Measurements from ENCODE around the gene TTC9.

Gene TTC9

DNA sequence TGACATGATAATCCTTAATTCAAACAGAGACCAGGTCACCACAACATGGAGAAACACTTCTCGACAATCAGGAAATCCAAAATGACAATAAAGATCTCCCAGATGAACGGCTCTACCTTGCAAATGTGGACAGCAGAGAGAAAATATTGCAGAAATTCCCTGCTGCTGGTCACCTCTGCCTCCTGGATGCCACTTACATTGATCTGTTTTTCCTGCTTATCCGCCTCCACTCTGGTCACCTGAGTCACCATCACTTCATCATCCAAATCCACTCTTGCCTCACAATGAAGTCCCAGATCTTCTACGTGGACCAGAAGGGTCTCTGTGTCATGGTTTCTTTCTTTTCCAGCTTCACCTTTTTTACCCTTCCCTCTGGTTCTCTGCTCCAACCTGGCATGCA is 21.1 kb downstream of the TTC9 start:
- no peak overlapping the region for H4K8ac ChIP-seq (ENCODE audit: low read depth, low read length)
- H3K4me1 ChIP-seq (ENCODE audit: control insufficient read depth, low read depth, low read length) = peaks cover 12% of the 10 kb centered on the region
- H3K79me2 ChIP-seq (ENCODE audit: control insufficient read depth, insufficient read depth, low read length) = peaks cover 56% of the 10 kb centered on the region
- H3K9ac ChIP-seq (ENCODE audit: low read length) = no peak overlapping the region
- H3K56ac ChIP-seq (ENCODE audit: low read length) = no peak overlapping the region
- H3K27me3 ChIP-seq (ENCODE audit: insufficient read depth, low read length, poor library complexity) = no peaks in the 10 kb centered on the region
- no peak overlapping the region for H2AK5ac ChIP-seq (ENCODE audit: low read length)
- H3K23ac ChIP-seq (ENCODE audit: low read length) = no peak overlapping the region
- peaks cover 33% of the 10 kb centered on the region for H3K79me1 ChIP-seq (ENCODE audit: low read length)
- H3K4me3 ChIP-seq (ENCODE audit: low read length) = no peak overlapping the region
- H2BK5ac ChIP-seq (ENCODE audit: low read length) = no peak overlapping the region
- no peak overlapping the region for H2BK15ac ChIP-seq (replicated peaks; ENCODE audit: low read depth)
- H4K5ac ChIP-seq (ENCODE audit: low read length) = no peak overlapping the region
- H3K18ac ChIP-seq (ENCODE audit: low read length) = no peak overlapping the region
- H3K36me3 ChIP-seq (ENCODE audit: control insufficient read depth, insufficient read depth, low read length) = peaks cover 4% of the 10 kb centered on the region
- H2BK120ac ChIP-seq (ENCODE audit: low read depth, low read length) = no peak overlapping the region
- DNase-seq = no peak
- no peak overlapping the region for H3K4me2 ChIP-seq (ENCODE audit: low read length)
- H3K27ac ChIP-seq (ENCODE audit: low read depth, low read length) = no peak overlapping the region
- WGBS (ENCODE audit: extremely low coverage, insufficient coverage, low lambda C conversion rate) = no CpG with 5 or more reads among the region's 4 CpGs
- no peak overlapping the region for H3K4ac ChIP-seq (ENCODE audit: low read depth, low read length)

DNA sequence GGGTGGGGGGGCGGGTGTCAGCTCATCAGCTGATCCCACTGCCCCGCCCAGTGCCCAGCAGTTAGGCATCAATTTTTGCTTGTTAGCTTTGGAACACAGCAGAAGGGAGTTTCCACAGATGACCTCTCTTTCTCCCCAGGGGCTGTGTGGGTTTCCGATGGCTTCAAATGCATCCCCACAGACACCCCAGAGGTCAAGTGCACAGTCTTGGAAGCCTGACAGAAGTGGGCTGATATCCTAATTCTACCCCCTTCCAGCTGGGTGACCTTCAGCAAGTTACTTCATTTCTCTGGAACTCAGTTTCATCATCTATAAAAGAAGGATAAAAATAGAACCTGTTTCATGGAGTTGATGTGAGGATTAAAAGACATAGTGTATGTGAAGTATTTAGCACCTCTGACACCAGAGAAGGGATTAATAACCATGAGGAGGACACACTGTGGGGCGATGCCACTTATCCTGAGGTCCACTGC is 22.0 kb downstream of the TTC9 start:
- Histone ChIP-seq H3K27ac (ENCODE audit: low read depth, low read length) (no peak overlapping the region), H2AK5ac (ENCODE audit: low read length) (no peak overlapping the region), H2BK5ac (ENCODE audit: low read length) (no peak overlapping the region), H3K79me2 (ENCODE audit: control insufficient read depth, insufficient read depth, low read length) (peaks cover 52% of the 10 kb centered on the region), H3K56ac (ENCODE audit: low read length) (no peak overlapping the region), H4K8ac (ENCODE audit: low read depth, low read length) (no peak overlapping the region), H3K4me1 (ENCODE audit: control insufficient read depth, low read depth, low read length) (peaks cover 12% of the 10 kb centered on the region), H3K79me1 (ENCODE audit: low read length) (peaks cover 33% of the 10 kb centered on the region), H2BK120ac (ENCODE audit: low read depth, low read length) (no peak overlapping the region), H4K5ac (ENCODE audit: low read length) (no peak overlapping the region), H3K27me3 (ENCODE audit: insufficient read depth, low read length, poor library complexity) (no peaks in the 10 kb centered on the region), H3K9ac (ENCODE audit: low read length) (no peak overlapping the region), H3K4me3 (ENCODE audit: low read length) (no peak overlapping the region), H3K23ac (ENCODE audit: low read length) (no peak overlapping the region), H3K36me3 (ENCODE audit: control insufficient read depth, insufficient read depth, low read length) (peaks cover 4% of the 10 kb centered on the region), H3K4me2 (ENCODE audit: low read length) (no peak overlapping the region), H2BK15ac (replicated peaks; ENCODE audit: low read depth) (no peak overlapping the region), H3K18ac (ENCODE audit: low read length) (no peak overlapping the region), H3K4ac (ENCODE audit: low read depth, low read length) (no peak overlapping the region)
- WGBS (ENCODE audit: extremely low coverage, insufficient coverage, low lambda C conversion rate) = no CpG with 5 or more reads among the region's 4 CpGs
- no peak for DNase-seq

DNA sequence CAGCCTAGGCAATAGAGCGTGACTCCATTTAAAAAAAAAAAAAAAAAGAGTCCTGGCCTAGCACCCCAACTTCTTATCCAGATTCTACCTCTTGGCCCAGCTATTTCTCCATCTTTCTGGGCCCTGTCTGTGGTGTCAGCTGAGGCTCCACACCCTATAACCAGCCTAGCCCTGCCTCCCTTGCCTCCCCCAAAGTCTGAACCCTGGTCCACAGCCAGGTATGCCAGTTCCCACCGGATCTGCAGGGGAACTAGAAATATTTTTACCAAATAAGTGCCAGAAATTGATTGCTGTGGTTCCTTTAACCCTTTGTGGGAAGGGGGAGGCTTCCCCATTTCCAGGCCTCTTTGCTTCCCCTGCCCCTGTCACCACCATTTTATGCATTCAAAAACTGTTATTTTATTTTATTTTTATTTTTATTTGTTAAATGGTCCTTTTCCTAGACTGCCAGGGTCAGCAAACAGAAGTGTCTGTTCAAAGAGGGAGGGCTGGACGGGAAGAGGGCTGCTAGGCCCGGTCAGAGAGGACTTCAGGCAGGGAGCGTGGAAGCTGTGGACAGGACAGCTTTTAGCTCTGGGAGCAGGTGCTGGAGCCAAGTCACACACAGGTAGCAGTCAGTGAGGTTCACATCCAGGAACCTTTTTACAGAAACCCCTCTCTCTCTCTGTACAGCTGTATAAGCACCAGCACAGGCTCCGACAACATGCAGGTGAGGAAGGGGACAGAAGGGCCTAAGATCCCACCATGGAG is 23.2 kb downstream of the TTC9 start:
- H3K79me2 ChIP-seq (ENCODE audit: control insufficient read depth, insufficient read depth, low read length) = peaks cover 46% of the 10 kb centered on the region
- peak overlapping the region; percentile 60 for H3K27ac ChIP-seq (ENCODE audit: low read depth, low read length)
- no peak overlapping the region for H3K23ac ChIP-seq (ENCODE audit: low read length)
- no peaks in the 10 kb centered on the region for H3K27me3 ChIP-seq (ENCODE audit: insufficient read depth, low read length, poor library complexity)
- H3K18ac ChIP-seq (ENCODE audit: low read length) = peak overlapping the region; percentile 78
- H3K36me3 ChIP-seq (ENCODE audit: control insufficient read depth, insufficient read depth, low read length) = peaks cover 4% of the 10 kb centered on the region
- H3K4ac ChIP-seq (ENCODE audit: low read depth, low read length) = no peak overlapping the region
- H3K56ac ChIP-seq (ENCODE audit: low read length) = peak overlapping the region; percentile 58
- H4K8ac ChIP-seq (ENCODE audit: low read depth, low read length) = no peak overlapping the region
- DNase-seq = no peak
- H3K4me2 ChIP-seq (ENCODE audit: low read length) = no peak overlapping the region
- no CpG with 5 or more reads among the region's 6 CpGs for whole genome bisulfite sequencing (ENCODE audit: extremely low coverage, insufficient coverage, low lambda C conversion rate)
- peak overlapping the region; percentile 25 for H3K9ac ChIP-seq (ENCODE audit: low read length)
- H3K79me1 ChIP-seq (ENCODE audit: low read length) = peaks cover 30% of the 10 kb centered on the region
- H4K5ac ChIP-seq (ENCODE audit: low read length) = no peak overlapping the region
- H2BK5ac ChIP-seq (ENCODE audit: low read length) = no peak overlapping the region
- H3K4me3 ChIP-seq (ENCODE audit: low read length) = no peak overlapping the region
- H2AK5ac ChIP-seq (ENCODE audit: low read length) = no peak overlapping the region
- no peak overlapping the region for H2BK120ac ChIP-seq (ENCODE audit: low read depth, low read length)
- no peak overlapping the region for H2BK15ac ChIP-seq (replicated peaks; ENCODE audit: low read depth)
- H3K4me1 ChIP-seq (ENCODE audit: control insufficient read depth, low read depth, low read length) = peaks cover 12% of the 10 kb centered on the region

DNA sequence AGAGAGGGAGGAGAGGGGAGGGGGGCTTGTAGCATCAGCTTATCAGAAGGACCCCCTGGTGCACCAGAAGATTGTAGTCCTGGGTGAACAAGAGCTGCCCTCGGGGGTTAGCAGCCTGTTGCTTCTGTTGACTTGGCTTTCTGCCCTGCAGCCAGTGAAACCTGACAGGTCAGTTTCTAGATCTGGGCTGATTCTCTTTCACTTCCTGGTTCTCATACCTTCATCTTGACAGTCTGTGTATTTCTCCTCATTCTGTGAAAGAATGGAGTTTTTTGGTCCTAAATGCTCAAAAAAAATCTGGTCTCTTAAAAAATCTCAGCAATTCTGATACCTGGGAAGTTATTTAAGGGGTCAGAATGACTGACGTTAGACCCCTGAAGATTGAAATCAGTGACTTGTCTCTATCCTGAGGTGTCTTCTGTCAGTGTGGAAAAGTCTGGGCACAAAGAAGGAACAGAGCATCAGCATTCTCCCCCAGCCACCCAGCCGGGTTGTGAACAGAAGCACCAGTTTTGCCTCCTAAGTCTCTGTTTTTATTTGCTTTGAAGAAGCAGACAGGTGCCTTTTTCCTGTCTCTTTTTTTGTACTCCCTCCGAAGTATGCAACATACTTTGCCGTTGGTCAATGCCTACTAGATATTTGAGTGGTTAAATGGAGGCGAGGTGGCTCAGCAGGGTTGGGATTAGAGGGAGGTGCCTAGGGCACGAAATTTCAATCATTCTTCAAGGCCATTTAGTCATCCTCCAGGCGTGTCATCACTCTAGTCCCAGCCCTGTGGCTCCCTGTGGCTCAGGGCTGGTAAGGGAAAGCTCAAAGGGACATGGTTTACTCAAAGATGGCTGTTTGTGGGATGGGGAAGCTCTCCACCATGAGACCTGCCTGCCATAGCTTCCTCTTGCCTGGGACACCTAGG is 24.0 kb downstream of the TTC9 start:
- WGBS (ENCODE audit: extremely low coverage, insufficient coverage, low lambda C conversion rate) = no CpG with 5 or more reads among the region's 8 CpGs
- Histone ChIP-seq H2BK5ac (ENCODE audit: low read length) (peak overlapping the region; percentile 19), H3K27ac (ENCODE audit: low read depth, low read length) (peak overlapping the region; percentile 60)

DNA sequence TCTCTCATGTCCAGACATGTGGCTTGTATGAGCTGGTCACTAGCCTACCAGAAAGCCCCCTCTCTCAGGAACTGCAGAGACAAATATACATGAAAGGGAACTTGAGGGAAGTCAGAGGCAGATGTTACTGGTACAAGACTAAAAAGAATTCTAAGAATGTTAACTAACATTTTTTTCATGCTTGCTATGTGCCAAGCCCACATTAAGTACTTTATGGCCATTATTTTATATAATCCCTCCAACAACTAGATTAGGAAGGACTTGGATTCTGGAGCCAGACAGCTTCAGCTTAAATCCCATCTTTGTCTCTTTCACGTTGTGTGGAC is 24.6 kb downstream of the TTC9 start:
- H3K4me1 ChIP-seq (ENCODE audit: control insufficient read depth, low read depth, low read length) = peaks cover 12% of the 10 kb centered on the region
- no peak overlapping the region for H3K27ac ChIP-seq (ENCODE audit: low read depth, low read length)
- no peak overlapping the region for H4K8ac ChIP-seq (ENCODE audit: low read depth, low read length)
- H4K5ac ChIP-seq (ENCODE audit: low read length) = no peak overlapping the region
- no peak overlapping the region for H3K18ac ChIP-seq (ENCODE audit: low read length)
- peaks cover 34% of the 10 kb centered on the region for H3K79me2 ChIP-seq (ENCODE audit: control insufficient read depth, insufficient read depth, low read length)
- peak overlapping the region; percentile 56 for H3K56ac ChIP-seq (ENCODE audit: low read length)
- H2BK120ac ChIP-seq (ENCODE audit: low read depth, low read length) = no peak overlapping the region
- no peak overlapping the region for H3K4me3 ChIP-seq (ENCODE audit: low read length)
- peaks cover 9% of the 10 kb centered on the region for H3K36me3 ChIP-seq (ENCODE audit: control insufficient read depth, insufficient read depth, low read length)
- DNase-seq = no peak
- peak overlapping the region; percentile 19 for H2BK5ac ChIP-seq (ENCODE audit: low read length)
- no peak overlapping the region for H3K4ac ChIP-seq (ENCODE audit: low read depth, low read length)
- WGBS (ENCODE audit: extremely low coverage, insufficient coverage, low lambda C conversion rate) = no CpG with 5 or more reads among the region's 1 CpG
- no peak overlapping the region for H3K23ac ChIP-seq (ENCODE audit: low read length)
- peaks cover 29% of the 10 kb centered on the region for H3K79me1 ChIP-seq (ENCODE audit: low read length)
- no peak overlapping the region for H3K9ac ChIP-seq (ENCODE audit: low read length)
- no peaks in the 10 kb centered on the region for H3K27me3 ChIP-seq (ENCODE audit: insufficient read depth, low read length, poor library complexity)
- no peak overlapping the region for H2BK15ac ChIP-seq (replicated peaks; ENCODE audit: low read depth)
- H3K4me2 ChIP-seq (ENCODE audit: low read length) = no peak overlapping the region
- H2AK5ac ChIP-seq (ENCODE audit: low read length) = no peak overlapping the region

More for the DNA sequence above, 24.0 kb downstream of the TTC9 start:
- no peak overlapping the region for H3K4me2 ChIP-seq (ENCODE audit: low read length)
- peak; percentile 96 for DNase-seq
- H2BK120ac ChIP-seq (ENCODE audit: low read depth, low read length) = no peak overlapping the region
- peaks cover 28% of the 10 kb centered on the region for H3K79me1 ChIP-seq (ENCODE audit: low read length)
- no peak overlapping the region for H4K5ac ChIP-seq (ENCODE audit: low read length)
- H3K79me2 ChIP-seq (ENCODE audit: control insufficient read depth, insufficient read depth, low read length) = peaks cover 39% of the 10 kb centered on the region
- H3K23ac ChIP-seq (ENCODE audit: low read length) = no peak overlapping the region
- no peak overlapping the region for H3K9ac ChIP-seq (ENCODE audit: low read length)
- no peak overlapping the region for H4K8ac ChIP-seq (ENCODE audit: low read depth, low read length)
- H3K56ac ChIP-seq (ENCODE audit: low read length) = peak overlapping the region; percentile 58
- no peak overlapping the region for H3K4me3 ChIP-seq (ENCODE audit: low read length)
- no peak overlapping the region for H2BK15ac ChIP-seq (replicated peaks; ENCODE audit: low read depth)
- peaks cover 12% of the 10 kb centered on the region for H3K4me1 ChIP-seq (ENCODE audit: control insufficient read depth, low read depth, low read length)
- H2AK5ac ChIP-seq (ENCODE audit: low read length) = no peak overlapping the region
- no peaks in the 10 kb centered on the region for H3K27me3 ChIP-seq (ENCODE audit: insufficient read depth, low read length, poor library complexity)
- no peak overlapping the region for H3K4ac ChIP-seq (ENCODE audit: low read depth, low read length)
- no peak overlapping the region for H3K18ac ChIP-seq (ENCODE audit: low read length)
- H3K36me3 ChIP-seq (ENCODE audit: control insufficient read depth, insufficient read depth, low read length) = peaks cover 5% of the 10 kb centered on the region

Measured in mesendoderm (in vitro differentiated cells).